Stimulated activated CD4-positive, alpha-beta T cell treated with anti-CD3 and anti-CD28 coated beads, Interleukin-12 subunit alpha, Interleukin-12 subunit beta, amount 100 ng/mL, for 4 hours (primary cell): Measurements from ENCODE around the gene PRAME.
"Not testable (repeated sequence)": the region's sequence is repeated elsewhere in the genome, so short reads cannot be mapped to it uniquely, and the experiment has no call there.

ENCODE experiments used
- DNase-seq: peaks from one replicate; pipeline ENCODE4 v3.0.0-alpha.2; 2020

PRAME gene

GRCh38 chr22:22548910-22549309 lies 10.2 kb downstream of the PRAME start:
- no peak for DNase-seq

- DNase-seq = no peak
Observed at GRCh38 chr22:22548317-22548716, 10.7 kb downstream of the PRAME start.

- no peak for DNase-seq
Observed at GRCh38 chr22:22547692-22548300, 11.3 kb downstream of the PRAME start.

- no peak for DNase-seq
Observed at GRCh38 chr22:22547226-22547625, 11.8 kb downstream of the PRAME start.

- DNase-seq = no peak
Observed at GRCh38 chr22:22546490-22546889, 12.6 kb downstream of the PRAME start.

GRCh38 chr22:22545084-22545483 lies 14.0 kb downstream of the PRAME start:
- no peak for DNase-seq

GRCh38 chr22:22538226-22538989 lies 20.7 kb downstream of the PRAME start:
- no peak for DNase-seq

GRCh38 chr22:22536916-22537315 lies 22.1 kb downstream of the PRAME start:
- DNase-seq = no peak

GRCh38 chr22:22536515-22536914 lies 22.6 kb downstream of the PRAME start:
- DNase-seq = no peak

GRCh38 chr22:22535662-22536061 lies 23.4 kb downstream of the PRAME start:
- no peak for DNase-seq

- no peak for DNase-seq
Observed at GRCh38 chr22:22534604-22535415, 24.3 kb downstream of the PRAME start.

GRCh38 chr22:22533863-22534262 lies 25.2 kb downstream of the PRAME start:
- DNase-seq = no peak

GRCh38 chr22:22533417-22533816 lies 25.6 kb downstream of the PRAME start:
- DNase-seq = no peak

- DNase-seq = not testable (repeated sequence)
Observed at GRCh38 chr22:22532547-22533071, 26.5 kb downstream of the PRAME start.

GRCh38 chr22:22531770-22532546 lies 27.1 kb downstream of the PRAME start:
- DNase-seq = no peak

- no peak for DNase-seq
Observed at GRCh38 chr22:22528780-22529179, 30.3 kb downstream of the PRAME start.

- DNase-seq = no peak
Observed at GRCh38 chr22:22527312-22527711, 31.8 kb downstream of the PRAME start.

GRCh38 chr22:22526125-22526912 lies 32.7 kb downstream of the PRAME start:
- no peak for DNase-seq

GRCh38 chr22:22523494-22523893 lies 35.6 kb downstream of the PRAME start:
- DNase-seq = no peak

GRCh38 chr22:22521631-22522030 lies 37.4 kb downstream of the PRAME start:
- DNase-seq = no peak

- DNase-seq = no peak
Observed at GRCh38 chr22:22520667-22521602, 38.1 kb downstream of the PRAME start.
